GM12878 (cell line): ENCODE data around the gene NUAK2. TPM values are rescaled to one million over a fixed set of nuclear protein-coding genes. Genes with fewer than 3 reads are reported as not detected.

ENCODE experiments used
- BMI1 ChIP-seq: fragments of 450-650 bp; IDR thresholded peaks from 2 replicates; pipeline ENCODE4 v1.6.1; 2016; ENCODE audit warnings: mild to moderate bottlenecking, moderate library complexity, borderline replicate concordance
- CHD1 ChIP-seq: IDR thresholded peaks from 2 replicates; pipeline ENCODE4 v1.6.1; 2012; ENCODE audit warnings: low read depth, low read length, improper control_type of control experiment
- CHD4 ChIP-seq: fragments of 200-600 bp; sonication (generic); IDR thresholded peaks from 2 replicates; pipeline ENCODE4 v1.6.1; 2016; ENCODE audit warnings: mild to moderate bottlenecking
- DPF2 ChIP-seq: fragments of 450-650 bp; IDR thresholded peaks from 2 replicates; pipeline ENCODE4 v1.6.1; 2017; ENCODE audit warnings: mild to moderate bottlenecking
- EP300 ChIP-seq, 2 experiments: fragments of 150-350 bp in 1 of 2; IDR thresholded peaks; 2 replicates each; pipeline ENCODE4 v1.6.1; 2011 to 2012; ENCODE audit warnings: low read depth in 2 of 2, low read length in 2 of 2, borderline replicate concordance in 1 of 2, improper control_type of control experiment in 1 of 2, inconsistent platforms in 1 of 2; ENCODE audit not compliant: control insufficient read depth in 1 of 2
- ESRRA ChIP-seq: IDR thresholded peaks from 2 replicates; pipeline ENCODE4 v1.6.1; 2012; ENCODE audit warnings: mild to moderate bottlenecking, low read length, improper control_type of control experiment
- IKZF2 ChIP-seq, 2 experiments: fragments of 450-650 bp; IDR thresholded peaks; 2 replicates each; pipeline ENCODE4 v1.6.1; 2017; ENCODE audit warnings: mild to moderate bottlenecking in 2 of 2, moderate library complexity in 2 of 2
- KAT2A ChIP-seq: conservative IDR thresholded peaks from 2 replicates; pipeline ENCODE4 v1.6.1; 2011; ENCODE audit warnings: low read depth, low read length; ENCODE audit not compliant: control insufficient read depth
- LARP7 ChIP-seq: fragments of 450-650 bp; IDR thresholded peaks from 2 replicates; pipeline ENCODE4 v1.6.1; 2017; ENCODE audit warnings: mild to moderate bottlenecking
- MAX ChIP-seq: IDR thresholded peaks from 2 replicates; pipeline ENCODE4 v1.6.1; 2012; ENCODE audit warnings: low read depth, low read length, improper control_type of control experiment
- MTA2 ChIP-seq: fragments of 450-650 bp; IDR thresholded peaks from 2 replicates; pipeline ENCODE4 v1.6.1; 2016; ENCODE audit warnings: low read depth, mild to moderate bottlenecking, moderate library complexity
- NKRF ChIP-seq: fragments of 450-650 bp; conservative IDR thresholded peaks from 2 replicates; pipeline ENCODE4 v1.6.1; 2017; ENCODE audit warnings: mild to moderate bottlenecking, moderate library complexity
- PBX3 ChIP-seq: IDR thresholded peaks from 2 replicates; pipeline ENCODE4 v1.6.1; 2011; ENCODE audit warnings: mild to moderate bottlenecking, low read depth, low read length, moderate library complexity; ENCODE audit not compliant: insufficient replicate concordance
- PKNOX1 ChIP-seq: fragments of 450-650 bp; IDR thresholded peaks from 2 replicates; pipeline ENCODE4 v1.6.1; 2016; ENCODE audit warnings: mild to moderate bottlenecking
- POLR2AphosphoS5 ChIP-seq: IDR thresholded peaks from 2 replicates; pipeline ENCODE4 v1.6.1; 2011; ENCODE audit warnings: mild to moderate bottlenecking, low read length, inconsistent platforms
- SPI1 ChIP-seq: IDR thresholded peaks from 2 replicates; pipeline ENCODE4 v1.6.1; 2011; ENCODE audit warnings: low read depth, mild to moderate bottlenecking, low read length, moderate library complexity, borderline replicate concordance; ENCODE audit not compliant: insufficient read depth
- TCF12 ChIP-seq: IDR thresholded peaks from 2 replicates; pipeline ENCODE4 v1.6.1; 2011; ENCODE audit warnings: low read depth, mild to moderate bottlenecking, low read length
- ZNF687 ChIP-seq: fragments of 450-650 bp; IDR thresholded peaks from 2 replicates; pipeline ENCODE4 v1.6.1; 2017; ENCODE audit warnings: mild to moderate bottlenecking, moderate library complexity
- ZSCAN29 ChIP-seq: fragments of 450-650 bp; IDR thresholded peaks from 2 replicates; pipeline ENCODE4 v1.6.1; 2017; ENCODE audit warnings: mild to moderate bottlenecking, moderate library complexity
- polyA plus RNA-seq, 11 experiments: library from polyadenylated mRNA; depleted of rRNA in 4 of 11; unstranded in 6 of 11; stranded (reverse) in 5 of 11; fragments of >200 nt; fragmentation: Nextera tagmentation in 4 of 11; fragmentation: Illumina TruSeq in 1 of 11; extraction: Ambion mirVana in 4 of 11; extraction: Trizol in 1 of 11; gene quantifications; 1 replicate in 1 of 11; 2 replicates in 10 of 11; pipeline versions ENCODE4 v1.2.1 to v1.2.3, GENCODE V29; 2011 to 2016; ENCODE audit warnings: inconsistent platforms in 2 of 11, missing spikeins in 2 of 11, low read depth in 1 of 11
- total RNA-seq, 4 experiments: library from RNA; depleted of rRNA in 3 of 4; stranded (reverse); fragments of >200 nt in 3 of 4; fragmentation: Illumina TruSeq in 1 of 4; extraction: Trizol in 1 of 4; gene quantifications; 2 replicates each; pipeline versions ENCODE4 v1.2.1 to v1.2.3, GENCODE V29; 2013 to 2021

NUAK2 gene
- total and polyA plus RNA-seq, 10 of the 15 experiments (the other 5 are each of a cell fraction or from before 2014, with no cell fraction given) = 0.27 to 3.0 (median 1.2) TPM

- 0 out of 2 replicates have a peak, but pooled peaks have one; percentile 51 for TF ChIP-seq DPF2
- peak; percentile 55 to 80; a peak in 3 of 4 replicates for TF ChIP-seq IKZF2 (IDR thresholded peaks at IDR 0.05)
- no peak for TF ChIP-seq ESRRA
- peak; percentile 56; the same call in 1 of the 2 replicates for TF ChIP-seq MAX
- peak; percentile 56; the same call in 1 of the 2 replicates for TF ChIP-seq SPI1
- no peak for TF ChIP-seq ZSCAN29
- no peak; the same call in 1 of the 2 replicates for TF ChIP-seq POLR2AphosphoS5
- no peak for TF ChIP-seq BMI1
- TF ChIP-seq EP300 (IDR thresholded peaks at IDR 0.05; ENCODE audit: borderline replicate concordance in 1 of 2, control insufficient read depth in 1 of 2, low read depth in 2 of 2, low read length in 2 of 2) = peak; percentile 33 to 42; a peak in 1 of 4 replicates
- 0 out of 2 replicates have a peak, but pooled peaks have one; percentile 33 for TF ChIP-seq NKRF
- TF ChIP-seq KAT2A = no peak
- TF ChIP-seq MTA2 = 0 out of 2 replicates have a peak, but pooled peaks have one; percentile 34
- TF ChIP-seq CHD4 = no peak
- peak; percentile 69 for TF ChIP-seq PKNOX1
- peak; percentile 65; the same call in 1 of the 2 replicates for TF ChIP-seq TCF12
- TF ChIP-seq CHD1 = no peak
- TF ChIP-seq ZNF687 = peak; percentile 91; the same call in 1 of the 2 replicates
- no peak for TF ChIP-seq PBX3
- TF ChIP-seq LARP7 = 0 out of 2 replicates have a peak, but pooled peaks have one; percentile 18
Measured at GRCh38 chr1:205284420-205285144, 37.0 kb downstream of the NUAK2 start (continued).
